H9 (cell line): ENCODE results near the gene ITIH2. TPM values are rescaled to one million over a fixed set of nuclear protein-coding genes. Genes with fewer than 3 reads are reported as not detected.

Experiments used
- DNase-seq: peaks from one replicate; pipeline ENCODE4 v3.0.0-alpha.2; 2017
- H2AFZ ChIP-seq: one replicate; pipeline ENCODE4 v1.6.1; 2013; ENCODE audit warnings: mild to moderate bottlenecking, low read length, control low read depth, moderate library complexity
- H2AK5ac ChIP-seq: 2 replicates; pipeline ENCODE4 v1.6.1; 2013; ENCODE audit warnings: low read length, control low read depth, mixed read lengths; ENCODE audit not compliant: insufficient read length
- H2BK120ac ChIP-seq: one replicate; pipeline ENCODE4 v1.6.1; 2013; ENCODE audit warnings: low read depth, mild to moderate bottlenecking, low read length, control low read depth, inconsistent platforms; ENCODE audit not compliant: poor library complexity, severe bottlenecking
- H2BK12ac ChIP-seq: 2 replicates; pipeline ENCODE4 v1.6.1; 2013; ENCODE audit warnings: low read length, control low read depth, mixed read lengths, low read depth; ENCODE audit not compliant: insufficient read length
- H2BK15ac ChIP-seq: 2 replicates; pipeline ENCODE4 v1.6.1; 2013; ENCODE audit warnings: low read depth, low read length, control low read depth
- H2BK20ac ChIP-seq: one replicate; pipeline ENCODE4 v1.6.1; 2013; ENCODE audit warnings: low read depth, mild to moderate bottlenecking, low read length, control low read depth, inconsistent platforms; ENCODE audit not compliant: poor library complexity, severe bottlenecking
- H2BK5ac ChIP-seq: 2 replicates; pipeline ENCODE4 v1.6.1; 2013; ENCODE audit warnings: low read length, control low read depth, mixed read lengths; ENCODE audit not compliant: insufficient read length
- H3K14ac ChIP-seq: 2 replicates; pipeline ENCODE4 v1.6.1; 2013; ENCODE audit warnings: low read length, control low read depth; ENCODE audit not compliant: insufficient read depth
- H3K18ac ChIP-seq: 2 replicates; pipeline ENCODE4 v1.6.1; 2013; ENCODE audit warnings: low read depth, mild to moderate bottlenecking, mixed read lengths, low read length, control low read depth; ENCODE audit not compliant: insufficient read length
- H3K23ac ChIP-seq: 2 replicates; pipeline ENCODE4 v1.6.1; 2013; ENCODE audit warnings: low read length, control low read depth, mixed read lengths, low read depth; ENCODE audit not compliant: insufficient read length
- H3K23me2 ChIP-seq: 2 replicates; pipeline ENCODE4 v1.6.1; 2013; ENCODE audit warnings: low read depth, mild to moderate bottlenecking, mixed read lengths, low read length, control low read depth; ENCODE audit not compliant: insufficient read length, poor library complexity, severe bottlenecking
- H3K27ac ChIP-seq: 2 replicates; pipeline ENCODE4 v1.5.1; 2013; ENCODE audit warnings: low read length, control low read depth, mixed read lengths, low read depth; ENCODE audit not compliant: insufficient read length
- H3K27me3 ChIP-seq: 2 replicates; pipeline ENCODE4 v1.6.1; 2013; ENCODE audit warnings: low read length, control low read depth, inconsistent platforms; ENCODE audit not compliant: insufficient read depth
- H3K4ac ChIP-seq: 2 replicates; pipeline ENCODE4 v1.6.1; 2013; ENCODE audit warnings: low read depth, mild to moderate bottlenecking, control low read depth, inconsistent platforms, low read length, moderate library complexity
- H3K4me1 ChIP-seq: 2 replicates; pipeline ENCODE4 v1.6.1; 2013; ENCODE audit warnings: low read length, control low read depth, inconsistent platforms; ENCODE audit not compliant: insufficient read depth
- H3K4me2 ChIP-seq: 2 replicates; pipeline ENCODE4 v1.6.1; 2013; ENCODE audit warnings: low read length, control low read depth, mixed read lengths; ENCODE audit not compliant: insufficient read length, insufficient read depth
- H3K56ac ChIP-seq: 2 replicates; pipeline ENCODE4 v1.6.1; 2013; ENCODE audit warnings: low read depth, mild to moderate bottlenecking, mixed read lengths, low read length, control low read depth; ENCODE audit not compliant: insufficient read length
- H3K79me1 ChIP-seq: 2 replicates; pipeline ENCODE4 v1.6.1; 2013; ENCODE audit warnings: low read depth, mild to moderate bottlenecking, moderate library complexity, low read length, control low read depth, inconsistent platforms; ENCODE audit not compliant: insufficient read depth, poor library complexity, severe bottlenecking
- H3K79me2 ChIP-seq: 2 replicates; pipeline ENCODE4 v1.6.1; 2013; ENCODE audit warnings: low read length, control low read depth, inconsistent platforms; ENCODE audit not compliant: insufficient read depth
- H3K9ac ChIP-seq: 2 replicates; pipeline ENCODE4 v1.6.1; 2013; ENCODE audit warnings: low read length, control low read depth, mixed read lengths; ENCODE audit not compliant: insufficient read length; ENCODE audit errors: extremely low read depth
- H3K9me3 ChIP-seq: one replicate; pipeline ENCODE4 v1.6.1; 2013; ENCODE audit warnings: low read depth, low read length, inconsistent platforms; ENCODE audit not compliant: control insufficient read depth
- H3T11ph ChIP-seq: one replicate; pipeline ENCODE4 v1.6.1; 2013; ENCODE audit warnings: mild to moderate bottlenecking, low read length, control low read depth, inconsistent platforms
- H4K20me1 ChIP-seq: one replicate; pipeline ENCODE4 v1.6.1; 2013; ENCODE audit not compliant: control insufficient read depth, insufficient read length, insufficient read depth
- H4K5ac ChIP-seq: 2 replicates; pipeline ENCODE4 v1.6.1; 2013; ENCODE audit warnings: low read depth, mild to moderate bottlenecking, mixed read lengths, low read length, control low read depth; ENCODE audit not compliant: insufficient read length
- H4K8ac ChIP-seq: replicated peaks from 2 replicates; pipeline ENCODE4 v1.6.1; 2013; ENCODE audit warnings: low read length, control low read depth, mixed read lengths, low read depth; ENCODE audit not compliant: insufficient read length
- H4K91ac ChIP-seq: 2 replicates; pipeline ENCODE4 v1.6.1; 2013; ENCODE audit warnings: low read depth, mild to moderate bottlenecking, moderate library complexity, mixed read lengths, low read length, control low read depth; ENCODE audit not compliant: insufficient read length
- H3K27ac Mint-ChIP-seq, 3 experiments: 2 replicates in 2 of 3; 3 replicates in 1 of 3; pipeline ENCODE4 v1.8.0; 2020 to 2021; ENCODE audit warnings: mixed read lengths in 3 of 3, mild to moderate bottlenecking in 1 of 3, moderate library complexity in 1 of 3
- H3K27me3 Mint-ChIP-seq: 2 replicates; pipeline ENCODE4 v1.8.0; 2021; ENCODE audit warnings: low read depth, mild to moderate bottlenecking, moderate library complexity, mixed read lengths
- H3K36me3 Mint-ChIP-seq, 3 experiments: 2 replicates in 2 of 3; 3 replicates in 1 of 3; pipeline ENCODE4 v1.8.0; 2020 to 2021; ENCODE audit warnings: low read depth in 3 of 3, mixed read lengths in 3 of 3; ENCODE audit not compliant: insufficient read depth in 1 of 3
- H3K4me1 Mint-ChIP-seq, 2 experiments: 2 replicates each; pipeline ENCODE4 v1.8.0; 2020; ENCODE audit warnings: mixed read lengths in 2 of 2
- H3K4me3 Mint-ChIP-seq, 2 experiments: 2 replicates in 1 of 2; 3 replicates in 1 of 2; pipeline ENCODE4 v1.8.0; 2020 to 2021; ENCODE audit warnings: mild to moderate bottlenecking in 2 of 2, mixed read lengths in 2 of 2, moderate library complexity in 1 of 2
- H3K9me3 Mint-ChIP-seq, 2 experiments: 2 replicates in 1 of 2; 3 replicates in 1 of 2; pipeline ENCODE4 v1.8.0; 2020; ENCODE audit warnings: mild to moderate bottlenecking in 2 of 2, mixed read lengths in 2 of 2, moderate library complexity in 1 of 2
- CTCF ChIP-seq: fragments of 200-600 bp; sonication (generic); conservative IDR thresholded peaks from 3 replicates; pipeline ENCODE4 v1.8.0; 2021; ENCODE audit warnings: antibody characterized with exemption, mild to moderate bottlenecking
- WGBS: extraction: QIAGEN DNeasy Blood & Tissue Kit; methylation state at CpG from one replicate; pipeline ENCODE4 v1.1.7; 2013; ENCODE audit warnings: missing lambda C conversion rate, low lambda C conversion rate, mixed read lengths; ENCODE audit not compliant: insufficient read length; ENCODE audit errors: extremely low coverage; 5-methylcytosine and 5-hydroxymethylcytosine counted together
- total RNA-seq: library from RNA; stranded (reverse); gene quantifications from 2 replicates; pipeline ENCODE4 v1.2.1, GENCODE V29; 2021

The ITIH2 gene
- total RNA-seq, 1 experiment from 2014 or later = not detected

DNA sequence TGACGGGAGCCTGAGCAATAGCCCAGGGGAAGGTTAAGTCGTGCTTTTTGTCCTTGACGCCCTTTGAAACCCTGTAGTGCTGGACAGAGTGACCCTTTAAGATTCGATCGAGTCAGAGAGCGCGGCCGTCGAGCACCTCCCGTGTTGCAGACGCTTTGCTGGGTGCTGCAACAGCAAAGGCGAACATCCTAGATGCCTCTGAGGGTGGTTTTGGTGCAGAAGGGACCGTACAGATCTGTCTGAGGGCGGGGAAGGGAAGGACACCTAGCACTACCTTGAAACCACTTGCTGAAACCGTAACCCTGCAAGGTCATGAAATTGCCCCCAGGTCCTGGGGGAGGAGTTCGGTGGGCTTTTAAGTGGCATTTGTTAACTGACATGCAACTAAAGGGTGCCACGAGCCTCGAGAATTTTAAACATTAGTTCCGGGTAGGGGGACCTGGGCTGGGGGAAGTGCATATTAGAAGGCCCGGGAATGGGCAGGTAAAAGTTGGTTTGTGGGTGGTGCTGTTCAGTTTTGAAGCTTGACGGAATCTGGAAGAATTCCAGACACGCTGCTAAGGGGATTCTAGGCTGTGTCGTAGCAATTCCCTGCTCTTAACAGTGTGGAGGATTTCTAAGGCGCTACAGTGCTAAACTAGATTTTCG is 85.6 kb downstream of the ITIH2 start:
- H3K4me1 ChIP-seq = no peaks in the 10 kb centered on the region
- 0 out of 2 replicates have a peak overlapping the region, but pooled peaks have one; percentile 12 for H2BK15ac ChIP-seq
- peak overlapping the region; percentile 32; the same call in 1 of the 2 replicates for H3K14ac ChIP-seq
- no peaks in the 10 kb centered on the region for H3K9me3 Mint-ChIP-seq
- peak overlapping the region in 2 of 3 experiments; percentile 62 to 96; a peak in 5 of 7 replicates for H3K27ac Mint-ChIP-seq
- no peak overlapping the region for H2AK5ac ChIP-seq
- H3K36me3 Mint-ChIP-seq = peaks cover 4 to 19% (median 15%) of the 10 kb centered on the region in 3 experiments; a peak in 5 of 7 replicates
- no peak overlapping the region for H2AFZ ChIP-seq
- no peak overlapping the region for H3K18ac ChIP-seq
- H2BK5ac ChIP-seq = no peak overlapping the region
- H3K23ac ChIP-seq = no peak overlapping the region
- no peak overlapping the region for H3K4me3 Mint-ChIP-seq
- peaks cover 51% of the 10 kb centered on the region for H3K79me2 ChIP-seq
- H3K9me3 ChIP-seq = no peaks in the 10 kb centered on the region
- H4K91ac ChIP-seq = no peak overlapping the region
- H3K27me3 Mint-ChIP-seq = no peaks in the 10 kb centered on the region
- peaks cover 3% of the 10 kb centered on the region for H3K79me1 ChIP-seq
- no peak overlapping the region for H2BK120ac ChIP-seq
- peak overlapping the region; percentile 94 for H3K4me2 ChIP-seq
- H2BK12ac ChIP-seq = no peak overlapping the region
- no peak for DNase-seq
- WGBS = no CpG with 5 or more reads among the region's 25 CpGs
- no peak overlapping the region for H3K56ac ChIP-seq
- H3K4me1 Mint-ChIP-seq = peaks cover 13 to 15% of the 10 kb centered on the region in 2 experiments
- peaks cover 5% of the 10 kb centered on the region for H3K23me2 ChIP-seq
- no peaks in the 10 kb centered on the region for H3K27me3 ChIP-seq
- H4K5ac ChIP-seq = no peak overlapping the region
- H3K4ac ChIP-seq = no peak overlapping the region
- TF ChIP-seq CTCF = no peak
- H4K20me1 ChIP-seq = no peaks in the 10 kb centered on the region
- peak overlapping the region; percentile 32 for H4K8ac ChIP-seq
- H2BK20ac ChIP-seq = no peak overlapping the region
- no peak overlapping the region for H3T11ph ChIP-seq
- peak overlapping the region; percentile 95 for H3K9ac ChIP-seq
- no peak overlapping the region for H3K27ac ChIP-seq
